SK-N-SH (cell line): ENCODE results near the gene CNTROB. TPM values are rescaled to one million over a fixed set of nuclear protein-coding genes. Genes with fewer than 3 reads are reported as not detected.

Experiments
- CTCF ChIA-PET: fragments of 300-600, 350-600 bp; formaldehyde crosslinking; extraction: SDS; loops from one replicate; lab custom pipeline; 2021; lab: Yijun Ruan, JAX
- POLR2A ChIA-PET: fragments of 350-600 bp; sonication (Branson Sonifier 250); formaldehyde crosslinking; extraction: SDS; loops from one replicate; lab custom pipeline; 2020; ENCODE audit warnings: antibody characterized with exemption, inconsistent platforms; lab: Yijun Ruan, JAX
- DNase-seq: peaks from one replicate; pipeline ENCODE4 v3.0.0; 2012
- H2AFZ ChIP-seq: fragments of 200-600 bp; sonication (generic); 2 replicates; pipeline ENCODE4 v1.8.1; 2016; ENCODE audit warnings: antibody characterized with exemption, mild to moderate bottlenecking, low read depth
- H3F3A ChIP-seq: fragments of 200-600 bp; sonication (generic); replicated peaks from 2 replicates; pipeline ENCODE3; 2016; ENCODE audit warnings: antibody characterized with exemption, mild to moderate bottlenecking; ENCODE audit not compliant: insufficient read depth
- H3K27ac ChIP-seq, 2 experiments: fragments of 200-500 bp in 1 of 2; fragments of 200-600 bp in 1 of 2; sonication (Bioruptor generic) in 1 of 2; sonication (generic), shearing (Covaris generic) in 1 of 2; 2 replicates each; pipeline versions ENCODE4 v1.5.1 to v1.6.1; 2014 to 2016; ENCODE audit warnings: low read depth in 2 of 2, inconsistent platforms in 1 of 2, low read length in 1 of 2, mild to moderate bottlenecking in 1 of 2, mixed read lengths in 1 of 2
- H3K27me3 ChIP-seq: fragments of 200-600 bp; sonication (generic), shearing (Covaris generic); 2 replicates; pipeline ENCODE4 v1.6.1; 2016; ENCODE audit warnings: mixed run types; ENCODE audit not compliant: insufficient read depth
- H3K36me3 ChIP-seq, 2 experiments: fragments of 200-500 bp in 1 of 2; fragments of 200-600 bp in 1 of 2; sonication (Bioruptor generic) in 1 of 2; sonication (generic) in 1 of 2; replicated peaks in 1 of 2; 2 replicates each; pipeline versions ENCODE3 to v1.5.1; 2014 to 2016; ENCODE audit warnings: low read length in 1 of 2, mild to moderate bottlenecking in 1 of 2; ENCODE audit not compliant: insufficient read depth in 2 of 2, control insufficient read depth in 1 of 2
- H3K4me1 ChIP-seq, 2 experiments: fragments of 200-500 bp in 1 of 2; fragments of 200-600 bp in 1 of 2; sonication (Bioruptor generic) in 1 of 2; sonication (generic), shearing (Covaris generic) in 1 of 2; 2 replicates each; pipeline versions ENCODE4 v1.5.1 to v1.6.1; 2014 to 2016; ENCODE audit warnings: low read depth in 1 of 2, low read length in 1 of 2, mixed run types in 1 of 2; ENCODE audit not compliant: insufficient read depth in 2 of 2, control insufficient read depth in 1 of 2
- H3K4me2 ChIP-seq: fragments of 200-600 bp; sonication (generic), shearing (Covaris generic); 2 replicates; pipeline ENCODE4 v1.6.1; 2017; ENCODE audit warnings: mixed run types
- H3K4me3 ChIP-seq, 2 experiments: fragments of 200-500 bp in 1 of 2; fragments of 200-600 bp in 1 of 2; sonication (Bioruptor generic) in 1 of 2; sonication (generic), shearing (Covaris generic) in 1 of 2; 2 replicates each; pipeline versions ENCODE4 v1.5.1 to v1.8.1; 2014 to 2016; ENCODE audit warnings: low read depth in 2 of 2, inconsistent platforms in 1 of 2, low read length in 1 of 2, mild to moderate bottlenecking in 1 of 2, mixed read lengths in 1 of 2, moderate library complexity in 1 of 2
- H3K79me2 ChIP-seq: fragments of 200-600 bp; sonication (generic); 2 replicates; pipeline ENCODE4 v1.8.1; 2017; ENCODE audit warnings: mild to moderate bottlenecking; ENCODE audit not compliant: insufficient read depth
- H3K9ac ChIP-seq: fragments of 200-600 bp; sonication (generic); 2 replicates; pipeline ENCODE4 v1.6.1; 2017; ENCODE audit warnings: mixed run types
- H3K9me2 ChIP-seq: fragments of 200-600 bp; sonication (generic); 2 replicates; pipeline ENCODE4 v1.6.1; 2017; ENCODE audit warnings: mixed run types
- H3K9me3 ChIP-seq: fragments of 200-600 bp; sonication (generic); 2 replicates; pipeline ENCODE4 v1.6.1; 2017; ENCODE audit warnings: mixed run types, mild to moderate bottlenecking, moderate library complexity
- H4K20me1 ChIP-seq: fragments of 200-600 bp; sonication (generic); 2 replicates; pipeline ENCODE4 v1.6.1; 2017; ENCODE audit warnings: mild to moderate bottlenecking, mixed run types; ENCODE audit not compliant: insufficient read depth
- CHD2 ChIP-seq: fragments of 150-350 bp; IDR thresholded peaks from 2 replicates; pipeline ENCODE4 v1.6.1; 2018; ENCODE audit warnings: low read length; ENCODE audit not compliant: partially characterized antibody
- CTCF ChIP-seq: fragments of 200-600 bp; sonication (generic); IDR thresholded peaks from 2 replicates; pipeline ENCODE4 v1.6.1; 2017; ENCODE audit warnings: antibody characterized with exemption, mild to moderate bottlenecking, moderate library complexity
- MAX ChIP-seq: IDR thresholded peaks from 2 replicates; pipeline ENCODE4 v1.4.0; 2012; ENCODE audit warnings: low read depth
- MXI1 ChIP-seq: IDR thresholded peaks from 2 replicates; pipeline ENCODE4 v1.6.1; 2012; ENCODE audit warnings: mild to moderate bottlenecking, low read depth, low read length, improper control_type of control experiment
- RAD21 ChIP-seq: IDR thresholded peaks from 2 replicates; pipeline ENCODE4 v1.6.1; 2012; ENCODE audit warnings: mild to moderate bottlenecking, low read length
- SIN3A ChIP-seq: IDR thresholded peaks from 2 replicates; pipeline ENCODE4 v1.6.1; 2012; ENCODE audit warnings: low read depth, mild to moderate bottlenecking, low read length, moderate library complexity, borderline replicate concordance
- SMC3 ChIP-seq: IDR thresholded peaks from 2 replicates; pipeline ENCODE4 v1.6.1; 2012; ENCODE audit warnings: low read depth, low read length, improper control_type of control experiment
- USF1 ChIP-seq: IDR thresholded peaks from 2 replicates; pipeline ENCODE4 v1.4.0; 2012; ENCODE audit warnings: low read depth, borderline replicate concordance
- USF2 ChIP-seq: fragments of 150-350 bp; IDR thresholded peaks from 2 replicates; pipeline ENCODE4 v1.6.1; 2017; ENCODE audit warnings: antibody characterized with exemption, low read length, low read depth, borderline replicate concordance
- WGBS: methylation state at CpG from one replicate; pipeline ENCODE4 v1.1.6; 2017; ENCODE audit warnings: low lambda C conversion rate; 5-methylcytosine and 5-hydroxymethylcytosine counted together
- polyA plus RNA-seq, 3 experiments: library from polyadenylated mRNA; depleted of rRNA; stranded (reverse); fragments of >200 nt; gene quantifications; 2 replicates each; pipeline ENCODE4 v1.2.3, GENCODE V29; 2012
- TF ChIP-seq, protein P1 (sequence below): IDR thresholded peaks from 2 replicates; pipeline ENCODE4 v1.4.0; 2012; ENCODE audit warnings: low read depth, borderline replicate concordance
- TF ChIP-seq, protein P2 (sequence below): IDR thresholded peaks from 2 replicates; pipeline ENCODE4 v1.6.1; 2012; ENCODE audit warnings: mild to moderate bottlenecking, low read depth, low read length, moderate library complexity

Gene CNTROB
- polyA plus RNA-seq, 1 of the 3 experiments (the other 2 are of a cell fraction): 26.3 TPM

DNA sequence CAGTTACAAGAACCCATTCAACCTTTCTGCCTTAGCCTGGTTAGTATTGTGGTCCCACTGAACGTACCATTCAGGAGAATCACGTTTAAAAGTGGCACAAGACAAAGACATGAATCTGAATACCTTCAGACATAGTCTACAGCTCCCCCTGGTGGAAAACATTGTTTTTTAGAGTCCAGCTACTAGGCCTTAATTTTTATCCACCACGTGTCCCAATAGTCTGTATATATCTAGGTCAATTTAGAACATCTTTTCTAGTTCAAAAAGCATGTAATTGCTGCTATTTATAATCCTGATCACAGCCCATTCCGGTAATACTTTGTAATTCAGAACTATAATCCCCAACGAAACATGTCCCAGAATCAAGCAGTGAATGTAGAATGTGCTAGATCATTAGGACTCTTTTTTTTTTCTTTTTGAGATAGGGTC lies 56.8 kb downstream of the CNTROB start:
- Histone ChIP-seq H3K27me3 (no peaks in the 10 kb centered on the region), H3K27ac (no peak overlapping the region), H3K9ac (no peak overlapping the region), H3K4me3 (no peak overlapping the region), H3K4me1 (peaks cover 0 to 4% of the 10 kb centered on the region in 2 experiments; a peak in 1 of 4 replicates), H3K9me3 (no peaks in the 10 kb centered on the region), H3K79me2 (no peaks in the 10 kb centered on the region), H3K36me3 (no peaks in the 10 kb centered on the region), H4K20me1 (no peaks in the 10 kb centered on the region), H3K4me2 (no peak overlapping the region), H2AFZ (no peak overlapping the region), H3F3A (peaks cover 7% of the 10 kb centered on the region), H3K9me2 (no peaks in the 10 kb centered on the region)
- TF ChIP-seq, protein P1, sequence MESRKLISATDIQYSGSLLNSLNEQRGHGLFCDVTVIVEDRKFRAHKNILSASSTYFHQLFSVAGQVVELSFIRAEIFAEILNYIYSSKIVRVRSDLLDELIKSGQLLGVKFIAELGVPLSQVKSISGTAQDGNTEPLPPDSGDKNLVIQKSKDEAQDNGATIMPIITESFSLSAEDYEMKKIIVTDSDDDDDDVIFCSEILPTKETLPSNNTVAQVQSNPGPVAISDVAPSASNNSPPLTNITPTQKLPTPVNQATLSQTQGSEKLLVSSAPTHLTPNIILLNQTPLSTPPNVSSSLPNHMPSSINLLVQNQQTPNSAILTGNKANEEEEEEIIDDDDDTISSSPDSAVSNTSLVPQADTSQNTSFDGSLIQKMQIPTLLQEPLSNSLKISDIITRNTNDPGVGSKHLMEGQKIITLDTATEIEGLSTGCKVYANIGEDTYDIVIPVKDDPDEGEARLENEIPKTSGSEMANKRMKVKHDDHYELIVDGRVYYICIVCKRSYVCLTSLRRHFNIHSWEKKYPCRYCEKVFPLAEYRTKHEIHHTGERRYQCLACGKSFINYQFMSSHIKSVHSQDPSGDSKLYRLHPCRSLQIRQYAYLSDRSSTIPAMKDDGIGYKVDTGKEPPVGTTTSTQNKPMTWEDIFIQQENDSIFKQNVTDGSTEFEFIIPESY: no peak
- TF ChIP-seq SIN3A: no peak
- peak; percentile 56; the same call in 1 of the 2 replicates for TF ChIP-seq USF1
- peak; percentile 76 for TF ChIP-seq CTCF
- TF ChIP-seq CHD2: no peak
- TF ChIP-seq SMC3: peak; percentile 64
- peak; percentile 70 for TF ChIP-seq RAD21
- TF ChIP-seq, protein P2, sequence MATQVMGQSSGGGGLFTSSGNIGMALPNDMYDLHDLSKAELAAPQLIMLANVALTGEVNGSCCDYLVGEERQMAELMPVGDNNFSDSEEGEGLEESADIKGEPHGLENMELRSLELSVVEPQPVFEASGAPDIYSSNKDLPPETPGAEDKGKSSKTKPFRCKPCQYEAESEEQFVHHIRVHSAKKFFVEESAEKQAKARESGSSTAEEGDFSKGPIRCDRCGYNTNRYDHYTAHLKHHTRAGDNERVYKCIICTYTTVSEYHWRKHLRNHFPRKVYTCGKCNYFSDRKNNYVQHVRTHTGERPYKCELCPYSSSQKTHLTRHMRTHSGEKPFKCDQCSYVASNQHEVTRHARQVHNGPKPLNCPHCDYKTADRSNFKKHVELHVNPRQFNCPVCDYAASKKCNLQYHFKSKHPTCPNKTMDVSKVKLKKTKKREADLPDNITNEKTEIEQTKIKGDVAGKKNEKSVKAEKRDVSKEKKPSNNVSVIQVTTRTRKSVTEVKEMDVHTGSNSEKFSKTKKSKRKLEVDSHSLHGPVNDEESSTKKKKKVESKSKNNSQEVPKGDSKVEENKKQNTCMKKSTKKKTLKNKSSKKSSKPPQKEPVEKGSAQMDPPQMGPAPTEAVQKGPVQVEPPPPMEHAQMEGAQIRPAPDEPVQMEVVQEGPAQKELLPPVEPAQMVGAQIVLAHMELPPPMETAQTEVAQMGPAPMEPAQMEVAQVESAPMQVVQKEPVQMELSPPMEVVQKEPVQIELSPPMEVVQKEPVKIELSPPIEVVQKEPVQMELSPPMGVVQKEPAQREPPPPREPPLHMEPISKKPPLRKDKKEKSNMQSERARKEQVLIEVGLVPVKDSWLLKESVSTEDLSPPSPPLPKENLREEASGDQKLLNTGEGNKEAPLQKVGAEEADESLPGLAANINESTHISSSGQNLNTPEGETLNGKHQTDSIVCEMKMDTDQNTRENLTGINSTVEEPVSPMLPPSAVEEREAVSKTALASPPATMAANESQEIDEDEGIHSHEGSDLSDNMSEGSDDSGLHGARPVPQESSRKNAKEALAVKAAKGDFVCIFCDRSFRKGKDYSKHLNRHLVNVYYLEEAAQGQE: no peak
- peak; percentile 25; the same call in 1 of the 2 replicates for TF ChIP-seq USF2
- peak; percentile 66; the same call in 1 of the 2 replicates for TF ChIP-seq MAX
- TF ChIP-seq MXI1: peak; percentile 86
- POLR2A ChIA-PET: interaction anchor here (0.6 to 1.0 kb wide), 2 partner anchors 73 to 76 kb away, joined by 4 to 7 read pairs; partner anchors contain the start of gene RNF227
- CTCF ChIA-PET: interaction anchor here (0.6 to 8.6 kb wide), 30 partner anchors 10 to 245 kb away, joined by 3 to 117 read pairs (median 9); partner anchors contain the start of genes ALOX15B, CNTROB, GUCY2D and KCNAB3
- peak; percentile 74 for DNase-seq
- WGBS: 39% methylated on average over 5 of the region's 5 CpGs
